ENCODE data around the gene ERC2.

ERC2 gene

DNA sequence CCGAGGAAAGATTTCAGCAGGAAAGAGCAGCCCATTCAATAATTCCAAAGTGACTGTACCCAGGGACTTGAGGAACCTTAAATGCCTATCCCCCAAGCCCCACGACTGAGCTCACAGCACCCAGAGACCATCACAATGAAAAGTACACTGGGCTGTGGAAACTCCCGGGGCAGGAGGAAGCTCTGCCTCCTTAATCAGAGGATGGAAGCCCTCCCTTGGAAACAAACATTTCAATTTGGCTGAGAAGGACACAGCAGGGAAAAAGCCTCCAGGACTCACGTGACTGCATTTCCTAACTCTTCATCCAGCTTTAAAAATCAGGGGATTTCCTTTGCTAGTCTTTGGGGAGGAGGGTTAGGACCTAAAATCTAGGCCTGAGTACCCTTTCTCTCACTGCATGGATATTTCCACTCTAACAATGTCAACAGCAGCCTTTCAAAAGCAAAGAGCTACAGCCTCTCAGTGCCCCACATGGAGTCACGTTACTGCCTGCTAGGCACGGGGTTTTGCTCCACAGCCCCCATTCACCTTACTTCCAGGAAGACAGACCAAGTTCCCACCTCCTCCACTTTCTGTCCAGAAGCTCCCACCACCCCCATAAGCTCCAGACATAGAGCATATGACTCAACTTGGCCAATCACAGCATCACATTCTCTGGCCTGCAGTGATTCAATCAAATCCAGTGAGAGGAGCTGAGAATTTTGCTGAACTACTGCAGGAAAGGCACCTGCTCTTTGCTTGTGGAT lies 912.2 kb downstream of the ERC2 start:
- DNase-seq (ENCODE audit: low read depth) = no peak

DNA sequence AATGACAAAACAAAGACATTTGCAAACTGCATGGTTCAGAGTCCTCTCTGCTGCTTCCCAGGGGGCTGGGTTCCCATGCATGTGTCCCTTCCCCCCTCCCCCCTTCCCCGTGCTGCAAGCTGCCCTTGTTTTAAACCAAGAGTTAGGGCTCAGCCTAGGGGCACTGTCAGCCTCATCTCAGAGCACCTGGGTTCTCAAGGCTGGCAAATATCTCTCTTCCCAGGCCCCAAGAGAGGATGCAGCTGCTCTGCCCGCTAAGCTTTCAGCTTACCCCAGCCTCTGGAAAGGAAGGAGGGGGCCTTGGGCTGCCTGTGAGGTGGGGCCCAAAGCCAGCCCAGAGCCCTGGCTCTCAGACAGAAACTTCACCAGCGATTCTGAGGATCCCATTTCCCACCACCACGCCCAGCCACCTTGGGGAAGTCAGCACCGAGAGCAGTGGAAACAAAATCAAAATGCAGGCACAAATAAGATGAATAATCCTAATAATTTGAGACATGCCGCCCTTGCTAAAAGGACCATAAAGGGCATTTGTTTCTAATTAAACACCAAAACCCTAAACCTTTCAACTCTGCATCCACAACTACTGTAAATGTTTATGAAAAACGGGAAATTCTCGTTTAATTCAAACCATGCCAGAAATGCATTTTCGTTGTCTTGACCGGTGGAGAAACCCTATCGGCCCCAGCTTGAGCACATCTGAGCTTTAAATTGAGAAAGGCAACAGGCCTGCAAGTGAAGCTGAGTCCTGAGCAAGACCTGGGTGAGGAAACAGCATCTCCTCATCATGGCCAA lies 913.4 kb downstream of the ERC2 start:
- DNase-seq (ENCODE audit: low read depth) = no peak

GRCh38 chr3:55551644-55552043 lies 916.6 kb downstream of the ERC2 start:
- no peak for DNase-seq (ENCODE audit: low read depth)

DNA sequence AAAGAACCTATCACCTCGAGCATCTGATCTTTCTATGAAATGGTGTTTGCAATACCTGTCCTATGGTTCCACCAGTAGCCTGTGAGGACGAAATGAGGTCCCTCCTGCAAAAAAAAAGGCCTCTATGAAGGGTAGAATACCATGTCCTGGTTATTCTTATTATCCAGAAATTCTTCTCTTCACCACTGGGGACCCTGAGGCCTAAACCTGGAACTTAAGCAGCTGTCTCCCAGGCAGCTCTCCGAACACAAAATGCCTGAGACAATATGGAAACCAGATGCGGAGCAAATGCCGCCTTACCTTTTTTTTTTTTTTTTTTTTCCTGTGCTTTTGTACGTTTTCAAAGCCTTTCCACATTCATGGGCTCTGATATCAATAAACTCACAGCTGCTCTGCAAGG lies 919.1 kb downstream of the ERC2 start:
- DNase-seq (ENCODE audit: low read depth) = peak; percentile 46

DNA sequence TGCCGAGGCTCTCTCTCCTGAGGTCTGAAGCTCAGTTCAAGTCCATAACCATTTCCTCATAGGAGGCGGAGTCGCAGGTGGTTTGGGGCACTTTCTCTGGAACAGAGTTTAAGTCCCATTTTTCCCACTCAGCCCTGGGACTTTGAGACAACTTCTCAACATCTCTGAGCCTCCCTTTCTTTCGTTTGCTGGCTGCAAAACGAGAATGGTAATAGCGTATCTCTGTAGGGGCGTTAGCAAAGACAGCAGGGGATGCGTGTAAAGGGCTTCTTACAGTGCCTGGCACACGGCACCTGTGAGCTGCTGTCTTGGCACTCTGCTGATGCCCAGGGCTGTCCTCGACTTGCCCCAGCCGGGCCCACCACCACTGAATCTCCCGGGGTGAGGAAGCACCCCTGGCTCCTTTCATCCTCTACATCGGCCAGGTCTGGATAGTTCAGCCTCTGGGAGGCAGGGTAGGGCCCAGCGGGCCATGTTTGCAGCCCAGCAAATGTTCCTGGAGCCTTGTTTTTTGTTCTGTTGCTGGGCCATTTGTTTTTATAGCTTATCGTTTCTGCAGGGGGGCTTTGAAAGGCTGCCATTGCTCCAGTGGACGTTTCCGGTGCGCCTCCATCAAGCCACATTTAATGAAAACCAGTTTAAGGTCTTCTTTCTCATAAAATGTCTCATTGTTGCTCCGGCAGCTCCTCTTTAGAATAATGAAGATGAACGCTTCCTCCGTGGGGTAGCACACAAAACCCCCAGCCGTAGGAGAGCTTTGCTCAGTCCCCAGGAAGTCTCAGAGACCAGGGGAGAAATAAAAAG lies 921.2 kb downstream of the ERC2 start:
- no peak for DNase-seq (ENCODE audit: low read depth)

DNA sequence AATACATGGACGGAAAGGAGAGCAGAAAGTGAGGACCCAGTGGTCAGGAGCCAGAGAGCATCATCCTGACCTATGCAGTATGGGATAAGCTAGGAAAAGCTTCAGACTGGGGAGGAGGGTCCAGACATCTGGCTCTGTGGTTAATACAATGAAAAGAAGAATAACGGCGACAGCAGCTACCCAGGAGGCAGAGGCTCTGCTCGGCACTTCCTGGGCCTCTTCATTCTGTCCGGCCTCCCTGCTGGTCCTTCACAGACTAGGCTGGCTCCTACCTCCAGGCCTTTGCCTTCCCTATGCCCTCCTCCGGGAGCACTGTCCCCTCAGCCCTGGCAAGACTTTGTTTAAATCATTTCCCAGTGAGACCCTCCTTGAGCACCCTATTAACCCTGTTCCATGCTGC lies 922.3 kb downstream of the ERC2 start:
- no peak for DNase-seq (ENCODE audit: low read depth)

- no peak for DNase-seq (ENCODE audit: low read depth)
Observed at GRCh38 chr3:55544219-55544618, 924.0 kb downstream of the ERC2 start.

GRCh38 chr3:55543181-55543614 lies 925.1 kb downstream of the ERC2 start:
- no peak for DNase-seq (ENCODE audit: low read depth)

- no peak for DNase-seq (ENCODE audit: low read depth)
Observed at GRCh38 chr3:55541456-55541855, 926.8 kb downstream of the ERC2 start.

GRCh38 chr3:55541016-55541415 lies 927.3 kb downstream of the ERC2 start:
- no peak for DNase-seq (ENCODE audit: low read depth)

DNA sequence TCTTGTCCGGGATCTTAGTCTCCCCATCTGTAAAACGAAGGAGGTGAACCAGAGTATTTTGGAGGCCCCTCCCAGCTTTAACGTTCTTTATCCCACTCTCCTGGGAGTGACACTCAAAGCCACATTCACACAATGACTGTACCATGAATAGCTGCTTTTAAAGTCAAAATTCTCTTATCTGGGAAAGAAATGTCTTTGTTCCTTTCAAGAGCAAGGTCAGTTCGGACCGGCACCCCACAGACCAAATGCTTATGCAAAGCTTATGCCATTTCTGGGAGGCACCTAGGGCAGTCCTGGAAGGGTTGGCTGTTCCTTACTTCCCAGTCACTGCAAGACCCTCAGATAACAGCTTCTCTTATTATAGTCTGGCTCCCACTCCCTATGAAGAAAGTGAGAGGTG lies 927.7 kb downstream of the ERC2 start:
- no peak for DNase-seq (ENCODE audit: low read depth)

GRCh38 chr3:55538158-55538557 lies 930.1 kb downstream of the ERC2 start:
- DNase-seq (ENCODE audit: low read depth) = no peak

DNA sequence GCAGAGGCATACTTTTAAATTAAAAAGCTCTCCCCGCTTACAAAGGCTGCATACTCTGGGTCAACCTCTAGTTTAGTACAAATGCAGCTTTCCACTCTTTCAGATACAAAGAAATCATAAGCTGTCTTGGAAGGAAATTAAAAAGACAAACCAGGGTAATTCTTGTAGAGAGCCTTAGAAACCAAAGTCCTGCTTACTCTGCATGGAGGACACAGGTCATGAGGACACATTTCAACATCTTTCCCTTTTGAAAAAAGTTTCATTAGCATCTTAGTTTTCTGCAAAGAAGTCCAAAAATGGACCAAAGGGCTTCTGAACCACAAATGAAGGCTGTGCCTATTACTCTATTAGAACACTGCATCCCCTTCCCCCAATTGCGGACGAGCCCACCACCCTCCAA lies 930.7 kb downstream of the ERC2 start:
- no peak for DNase-seq (ENCODE audit: low read depth)

DNA sequence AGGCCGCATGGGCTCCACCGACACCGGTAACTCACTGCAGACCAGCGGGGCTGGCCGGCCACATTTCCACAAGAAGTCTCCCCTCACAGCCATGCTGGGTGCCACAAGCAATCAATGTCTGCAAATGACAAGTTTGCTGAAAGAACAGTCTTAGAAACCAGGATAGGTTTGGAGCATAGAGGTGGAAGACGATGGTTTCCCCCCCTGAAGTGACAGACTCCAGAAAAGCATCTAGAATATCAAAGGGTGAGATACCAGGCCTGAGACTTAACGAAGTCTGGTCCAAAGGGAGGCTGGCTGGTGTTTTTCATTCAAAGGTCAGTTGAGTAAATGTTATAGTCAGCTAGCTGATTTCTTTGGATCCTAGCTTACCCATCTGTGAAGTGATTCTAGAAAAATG lies 931.1 kb downstream of the ERC2 start:
- no peak for DNase-seq (ENCODE audit: low read depth)

- no peak for DNase-seq (ENCODE audit: low read depth)
Observed at GRCh38 chr3:55534876-55535275, 933.4 kb downstream of the ERC2 start.

- DNase-seq (ENCODE audit: low read depth) = no peak
Observed at GRCh38 chr3:55532806-55533205, 935.5 kb downstream of the ERC2 start.

DNA sequence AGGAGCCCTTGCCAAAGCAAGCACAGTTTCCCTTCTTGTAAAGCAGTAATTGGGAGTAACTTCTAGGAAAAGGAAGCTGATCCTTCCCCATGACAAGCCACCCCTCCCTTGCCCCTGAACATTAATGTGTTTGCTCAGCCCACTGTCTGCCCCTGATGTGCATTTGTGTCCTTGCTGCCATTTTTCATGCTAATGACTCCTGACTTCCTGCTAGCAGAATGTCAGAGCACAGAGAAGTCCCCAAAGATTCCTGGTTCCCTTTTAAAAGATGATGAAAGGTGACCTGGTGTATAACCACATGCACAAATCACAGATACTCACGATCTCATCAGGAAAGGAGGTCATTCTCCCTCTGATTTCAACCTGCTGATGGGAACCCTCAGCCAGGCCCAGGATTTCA lies 936.9 kb downstream of the ERC2 start:
- DNase-seq (ENCODE audit: low read depth) = no peak

GRCh38 chr3:55527361-55527760 lies 940.9 kb downstream of the ERC2 start:
- DNase-seq (ENCODE audit: low read depth) = no peak

- DNase-seq (ENCODE audit: low read depth) = no peak
Observed at GRCh38 chr3:55526332-55527030, 941.8 kb downstream of the ERC2 start.

- DNase-seq (ENCODE audit: low read depth) = no peak
Observed at GRCh38 chr3:55525436-55525835, 942.8 kb downstream of the ERC2 start.

DNA sequence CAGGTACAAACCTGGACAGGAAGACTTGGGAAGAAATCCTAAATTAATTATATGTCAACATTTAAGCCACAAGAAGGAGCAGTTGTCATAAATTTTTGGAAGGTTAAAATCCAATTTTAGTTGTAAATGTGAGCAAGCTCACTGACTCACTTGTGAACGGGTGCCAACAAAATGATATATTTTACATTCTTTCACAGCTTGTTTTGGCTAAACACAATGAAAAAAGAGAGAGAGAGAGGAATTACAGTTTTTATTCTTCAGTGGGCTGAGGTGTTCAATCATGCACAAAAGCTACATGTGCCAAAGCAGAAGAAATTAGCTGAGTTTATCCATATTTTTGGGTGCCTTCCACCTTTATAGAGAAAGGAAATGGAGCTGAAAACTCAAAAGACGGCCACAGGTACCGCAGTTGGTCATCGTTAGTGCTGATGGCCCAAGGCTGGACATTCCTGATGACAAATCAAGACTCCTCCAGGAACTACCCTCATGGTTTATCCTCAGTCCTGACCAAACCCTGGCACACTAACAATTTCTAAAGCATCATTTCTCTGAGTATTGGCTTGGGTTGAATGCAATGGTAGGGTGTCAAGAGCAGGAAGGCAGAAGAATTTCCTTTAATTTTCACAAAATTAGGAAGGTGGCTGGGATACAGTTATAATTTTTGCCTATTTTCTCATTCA lies 943.6 kb downstream of the ERC2 start:
- peak; percentile 60 for DNase-seq (ENCODE audit: low read depth)

DNA sequence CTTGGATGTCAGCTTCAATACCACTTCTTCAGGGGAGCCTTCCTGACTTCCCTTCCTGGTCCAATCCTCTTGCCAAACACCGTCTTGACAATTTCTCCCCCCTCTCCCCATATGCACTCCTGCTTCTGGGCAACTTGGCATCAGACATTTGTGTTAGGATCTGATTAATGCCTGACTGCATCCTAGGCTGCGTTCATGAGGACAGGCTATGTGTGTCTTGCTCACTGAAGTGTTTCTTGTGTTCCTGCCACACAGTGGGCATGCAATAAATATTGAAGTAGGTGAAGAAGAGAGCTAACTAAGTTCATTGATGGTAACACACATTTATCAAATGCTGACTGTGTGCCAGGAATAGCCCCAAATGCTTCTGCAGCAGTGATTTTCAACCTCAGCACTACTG lies 944.8 kb downstream of the ERC2 start:
- DNase-seq (ENCODE audit: low read depth) = no peak

Measured in GM04504 (cell line).